Measurements from ENCODE around the gene POLDIP2.

Gene POLDIP2

DNA sequence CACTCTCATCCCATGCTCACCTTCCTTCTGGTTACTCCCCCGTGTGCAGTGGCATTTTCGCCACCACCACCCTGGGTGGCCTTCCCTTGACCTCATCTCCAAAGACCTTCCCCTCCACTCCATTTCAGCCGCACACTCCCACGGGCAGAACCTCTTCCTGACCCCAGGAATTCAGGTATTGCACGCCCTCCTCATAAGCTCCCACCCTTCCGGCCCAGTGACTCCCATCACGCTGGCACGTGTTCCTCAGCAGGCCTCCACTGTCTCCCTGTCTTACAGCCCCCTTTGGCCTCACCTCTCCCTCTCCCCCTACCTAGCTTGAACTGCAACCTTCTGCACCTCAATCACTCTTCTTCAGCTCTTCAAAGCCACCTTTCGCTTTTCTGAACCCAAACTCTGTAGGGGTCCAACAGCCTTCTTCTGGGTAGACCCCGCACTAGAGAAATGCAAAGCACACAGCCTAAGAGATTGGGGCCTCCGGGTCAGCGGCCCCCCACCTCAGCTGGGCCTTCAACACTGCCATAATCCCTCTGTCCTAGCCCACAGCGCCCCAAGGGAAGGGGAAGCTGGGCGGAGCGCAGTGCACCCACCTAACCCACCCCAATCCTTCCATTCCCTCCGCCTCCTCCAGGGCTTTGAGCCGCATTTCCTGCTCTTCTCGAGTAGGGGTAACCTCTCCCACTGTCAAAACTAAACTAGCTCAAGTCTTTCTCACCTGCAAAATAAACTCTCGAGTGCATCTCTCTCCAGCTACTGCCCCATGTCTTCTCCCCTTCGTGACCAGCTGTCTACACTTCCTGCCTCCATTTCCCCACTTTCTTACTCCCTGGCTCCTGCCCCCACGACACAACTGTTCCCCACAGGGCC is 40.0 kb downstream of the POLDIP2 start:
- DNase-seq: no peak
- no peaks in the 10 kb centered on the region for H4K20me1 ChIP-seq (ENCODE audit: insufficient read depth, low read length)
- H3K4me2 ChIP-seq (ENCODE audit: low read depth, low read length): peak overlapping the region; percentile 98; the same call in 1 of the 2 replicates
- 0 out of 2 replicates have a peak overlapping the region, but pooled peaks have one; percentile 86 for H2AFZ ChIP-seq (ENCODE audit: low read length)
- H3K27ac ChIP-seq (ENCODE audit: low read length): no peak overlapping the region
- no peaks in the 10 kb centered on the region; the same call in 1 of the 2 replicates for H3K36me3 ChIP-seq (replicated peaks; ENCODE audit: insufficient read depth, low read length)
- no peaks in the 10 kb centered on the region for H3K9me3 ChIP-seq (replicated peaks; ENCODE audit: insufficient read depth, low read length)
- no peaks in the 10 kb centered on the region for H3K27me3 ChIP-seq (replicated peaks; ENCODE audit: insufficient read depth, low read length)
- no peaks in the 10 kb centered on the region for H3K9me2 ChIP-seq (replicated peaks; ENCODE audit: insufficient read depth, low read length)
- H3K4me3 ChIP-seq (ENCODE audit: low read length): peak overlapping the region; percentile 91; the same call in 1 of the 2 replicates
- TF ChIP-seq, protein P1, sequence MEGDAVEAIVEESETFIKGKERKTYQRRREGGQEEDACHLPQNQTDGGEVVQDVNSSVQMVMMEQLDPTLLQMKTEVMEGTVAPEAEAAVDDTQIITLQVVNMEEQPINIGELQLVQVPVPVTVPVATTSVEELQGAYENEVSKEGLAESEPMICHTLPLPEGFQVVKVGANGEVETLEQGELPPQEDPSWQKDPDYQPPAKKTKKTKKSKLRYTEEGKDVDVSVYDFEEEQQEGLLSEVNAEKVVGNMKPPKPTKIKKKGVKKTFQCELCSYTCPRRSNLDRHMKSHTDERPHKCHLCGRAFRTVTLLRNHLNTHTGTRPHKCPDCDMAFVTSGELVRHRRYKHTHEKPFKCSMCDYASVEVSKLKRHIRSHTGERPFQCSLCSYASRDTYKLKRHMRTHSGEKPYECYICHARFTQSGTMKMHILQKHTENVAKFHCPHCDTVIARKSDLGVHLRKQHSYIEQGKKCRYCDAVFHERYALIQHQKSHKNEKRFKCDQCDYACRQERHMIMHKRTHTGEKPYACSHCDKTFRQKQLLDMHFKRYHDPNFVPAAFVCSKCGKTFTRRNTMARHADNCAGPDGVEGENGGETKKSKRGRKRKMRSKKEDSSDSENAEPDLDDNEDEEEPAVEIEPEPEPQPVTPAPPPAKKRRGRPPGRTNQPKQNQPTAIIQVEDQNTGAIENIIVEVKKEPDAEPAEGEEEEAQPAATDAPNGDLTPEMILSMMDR (IDR thresholded peaks at IDR 0.05; ENCODE audit: low read length): no peak
- TF ChIP-seq EZH2 (optimal IDR thresholded peaks at IDR 0.05; ENCODE audit: low read depth, low read length): no peak
- TF ChIP-seq EZH2phosphoT487 (IDR thresholded peaks at IDR 0.05; ENCODE audit: low read length): no peak
- H3K79me2 ChIP-seq (ENCODE audit: low read length): peaks cover 34% of the 10 kb centered on the region
- H3F3A ChIP-seq (ENCODE audit: insufficient read depth, low read length): no peaks in the 10 kb centered on the region
- H3K9ac ChIP-seq (ENCODE audit: low read length): no peak overlapping the region
- peaks cover 4% of the 10 kb centered on the region; the same call in 1 of the 2 replicates for H3K4me1 ChIP-seq (ENCODE audit: low read length)

DNA sequence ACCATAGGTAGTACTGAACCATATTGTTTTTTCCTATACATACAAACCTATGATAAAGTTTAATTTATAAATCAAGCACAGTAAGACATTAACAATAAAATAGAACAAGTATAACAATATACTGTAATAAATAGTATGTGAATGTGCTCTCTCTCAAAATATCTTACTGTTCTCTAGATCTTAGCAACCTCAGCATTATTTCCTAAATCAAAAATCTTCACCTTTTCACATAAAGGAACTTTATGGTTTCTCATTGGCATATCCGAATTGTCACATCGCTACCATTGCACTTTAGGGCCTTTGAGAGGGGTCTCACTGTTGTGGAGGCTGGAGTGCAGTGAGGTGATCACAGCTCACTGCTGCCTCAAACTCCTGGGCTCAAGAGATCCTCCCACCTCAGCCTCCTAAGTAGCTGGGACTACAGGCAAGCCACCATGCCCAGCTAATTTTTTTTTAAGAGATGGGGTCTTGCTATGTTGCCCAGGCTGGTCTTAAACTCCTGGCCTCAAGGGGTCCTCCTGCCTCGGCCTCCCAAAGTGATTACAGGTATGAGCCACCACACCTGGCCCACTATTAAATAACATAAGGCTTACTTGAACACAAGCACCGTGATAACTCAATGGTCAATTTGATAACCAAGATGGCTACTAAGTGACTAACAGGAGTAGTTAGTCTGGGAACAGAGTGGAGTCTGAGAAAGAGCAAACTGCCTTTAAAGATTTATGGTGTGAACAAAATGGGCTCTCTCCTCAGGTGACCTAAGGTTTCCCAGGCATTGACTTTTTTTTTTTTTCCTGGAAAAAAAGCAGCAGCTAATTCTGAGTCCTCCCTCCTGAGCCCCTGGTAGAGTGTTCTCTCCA is 41.3 kb downstream of the POLDIP2 start:
- no peak for TF ChIP-seq EZH2phosphoT487 (IDR thresholded peaks at IDR 0.05; ENCODE audit: low read length)
- no peak for TF ChIP-seq EZH2 (optimal IDR thresholded peaks at IDR 0.05; ENCODE audit: low read depth, low read length)
- TF ChIP-seq, protein P1 (IDR thresholded peaks at IDR 0.05; ENCODE audit: low read length): no peak
- Histone ChIP-seq H3K4me1 (ENCODE audit: low read length) (peaks cover 4% of the 10 kb centered on the region; the same call in 1 of the 2 replicates), H3F3A (ENCODE audit: insufficient read depth, low read length) (no peaks in the 10 kb centered on the region), H3K9ac (ENCODE audit: low read length) (no peak overlapping the region), H3K9me2 (replicated peaks; ENCODE audit: insufficient read depth, low read length) (no peaks in the 10 kb centered on the region), H3K36me3 (replicated peaks; ENCODE audit: insufficient read depth, low read length) (no peaks in the 10 kb centered on the region; the same call in 1 of the 2 replicates), H3K9me3 (replicated peaks; ENCODE audit: insufficient read depth, low read length) (no peaks in the 10 kb centered on the region), H4K20me1 (ENCODE audit: insufficient read depth, low read length) (no peaks in the 10 kb centered on the region), H3K4me3 (ENCODE audit: low read length) (no peak overlapping the region), H3K79me2 (ENCODE audit: low read length) (peaks cover 21% of the 10 kb centered on the region), H3K27ac (ENCODE audit: low read length) (no peak overlapping the region), H3K27me3 (replicated peaks; ENCODE audit: insufficient read depth, low read length) (no peaks in the 10 kb centered on the region), H2AFZ (ENCODE audit: low read length) (no peak overlapping the region), H3K4me2 (ENCODE audit: low read depth, low read length) (no peak overlapping the region)
- no peak for DNase-seq

DNA sequence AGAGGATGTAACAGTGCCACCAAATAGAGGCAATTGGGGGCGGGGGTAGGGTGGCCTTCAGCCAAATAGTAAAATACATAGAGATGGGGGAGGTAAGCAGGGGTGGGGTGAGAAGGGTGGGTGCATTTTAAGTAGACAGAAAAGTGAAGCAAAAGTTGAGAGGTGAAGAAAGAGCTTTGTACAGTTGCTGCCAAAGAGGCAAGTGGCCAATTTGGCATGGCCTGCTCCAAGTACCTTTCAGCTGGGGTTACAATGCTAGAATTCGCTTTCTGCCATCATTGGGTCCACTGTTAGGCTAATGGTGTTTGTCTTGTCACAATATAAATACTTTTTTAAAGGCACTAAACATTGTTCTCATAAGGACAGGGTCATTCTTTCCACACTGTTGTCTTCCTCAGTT is 43.5 kb downstream of the POLDIP2 start:
- no peak for DNase-seq
- no peak overlapping the region for H3K4me2 ChIP-seq (ENCODE audit: low read depth, low read length)

More for the DNA sequence above, 43.5 kb downstream of the POLDIP2 start:
- TF ChIP-seq EZH2 (optimal IDR thresholded peaks at IDR 0.05; ENCODE audit: low read depth, low read length) (no peak), EZH2phosphoT487 (IDR thresholded peaks at IDR 0.05; ENCODE audit: low read length) (no peak)
- TF ChIP-seq, protein P1 (IDR thresholded peaks at IDR 0.05; ENCODE audit: low read length): no peak
- H3F3A ChIP-seq (ENCODE audit: insufficient read depth, low read length): no peaks in the 10 kb centered on the region
- H3K9me3 ChIP-seq (replicated peaks; ENCODE audit: insufficient read depth, low read length): no peaks in the 10 kb centered on the region
- H3K9ac ChIP-seq (ENCODE audit: low read length): no peak overlapping the region
- no peaks in the 10 kb centered on the region for H3K36me3 ChIP-seq (replicated peaks; ENCODE audit: insufficient read depth, low read length)
- no peaks in the 10 kb centered on the region for H3K27me3 ChIP-seq (replicated peaks; ENCODE audit: insufficient read depth, low read length)
- no peak overlapping the region for H3K4me3 ChIP-seq (ENCODE audit: low read length)
- H4K20me1 ChIP-seq (ENCODE audit: insufficient read depth, low read length): no peaks in the 10 kb centered on the region
- no peaks in the 10 kb centered on the region for H3K9me2 ChIP-seq (replicated peaks; ENCODE audit: insufficient read depth, low read length)
- H3K27ac ChIP-seq (ENCODE audit: low read length): no peak overlapping the region
- H3K4me1 ChIP-seq (ENCODE audit: low read length): 0 out of 2 replicates have a peak, but pooled peaks cover 4% of the 10 kb centered on the region
- no peak overlapping the region for H2AFZ ChIP-seq (ENCODE audit: low read length)
- H3K79me2 ChIP-seq (ENCODE audit: low read length): no peaks in the 10 kb centered on the region
